Natural killer cell (primary cell): ENCODE measurements around the gene HDAC3. TPM values are rescaled to one million over a fixed set of nuclear protein-coding genes. Genes with fewer than 3 reads are reported as not detected.

Experiments used
- ATAC-seq, 3 donors: fragments of 150-1000 bp in 2 of 3; fragments of 200-7000 bp in 1 of 3; cut with Tn5 transposase; 1 replicate in 1 of 3; 2 replicates in 2 of 3; pipeline ENCODE4 v1.10.0; 2021; ENCODE audit warnings: mild to moderate bottlenecking in 2 of 3, moderate library complexity in 2 of 3
- DNase-seq, 2 donors: peaks; one replicate each; pipeline versions ENCODE4 v3.0.0 to v3.0.0-alpha.2; 2013 to 2021; ENCODE audit warnings: mixed read lengths in 1 of 2
- H3K27ac ChIP-seq: one replicate; pipeline ENCODE4 v1.5.1; 2013; ENCODE audit warnings: mild to moderate bottlenecking, low read length
- H3K27me3 ChIP-seq: one replicate; pipeline ENCODE4 v1.6.1; 2013; ENCODE audit warnings: low read length; ENCODE audit not compliant: control insufficient read depth, insufficient read depth
- H3K36me3 ChIP-seq: one replicate; pipeline ENCODE4 v1.6.1; 2013; ENCODE audit warnings: low read length; ENCODE audit not compliant: control insufficient read depth, insufficient read depth
- H3K4me1 ChIP-seq: one replicate; pipeline ENCODE4 v1.6.1; 2013; ENCODE audit warnings: low read length; ENCODE audit not compliant: control insufficient read depth, insufficient read depth
- H3K4me3 ChIP-seq: one replicate; pipeline ENCODE4 v1.5.1; 2013; ENCODE audit warnings: low read length
- H3K9me3 ChIP-seq: one replicate; pipeline ENCODE4 v1.6.1; 2013; ENCODE audit warnings: low read length; ENCODE audit not compliant: control insufficient read depth, insufficient read depth
- H3K27ac Mint-ChIP-seq, 2 donors: one replicate each; pipeline ENCODE4 v1.8.0; 2022; ENCODE audit warnings: mild to moderate bottlenecking in 2 of 2, mixed read lengths in 2 of 2, moderate library complexity in 1 of 2
- H3K27me3 Mint-ChIP-seq, 2 donors: one replicate each; pipeline ENCODE4 v1.8.0; 2022; ENCODE audit warnings: low read depth in 2 of 2, mixed read lengths in 2 of 2
- H3K36me3 Mint-ChIP-seq: one replicate; pipeline ENCODE4 v1.8.0; 2022; ENCODE audit warnings: mixed read lengths
- H3K4me1 Mint-ChIP-seq, 2 donors: one replicate each; pipeline ENCODE4 v1.8.0; 2022; ENCODE audit warnings: mixed read lengths in 2 of 2
- H3K4me3 Mint-ChIP-seq: one replicate; pipeline ENCODE4 v1.8.0; 2022; ENCODE audit warnings: mild to moderate bottlenecking, moderate library complexity, mixed read lengths
- H3K9me3 Mint-ChIP-seq, 2 donors: one replicate each; pipeline ENCODE4 v1.8.0; 2022; ENCODE audit warnings: mixed read lengths in 2 of 2
- CTCF ChIP-seq: fragments of 200-600 bp; IDR thresholded peaks from one replicate; pipeline ENCODE4 v1.8.0; 2022; ENCODE audit warnings: antibody characterized with exemption
- WGBS: methylation state at CpG from one replicate; pipeline ENCODE4 v1.1.7; 2013; ENCODE audit warnings: missing lambda C conversion rate; ENCODE audit not compliant: insufficient coverage; 5-methylcytosine and 5-hydroxymethylcytosine counted together
- intact Hi-C: fragments of 100-400 bp; cut with micrococcal nuclease; formaldehyde crosslinking; loops from one replicate; pipeline ENCODE4 v1.14.2; 2022
- total RNA-seq, 4 donors: library from RNA; stranded (reverse); fragments of 120-200 nt in 1 of 4; gene quantifications; one replicate each; pipeline versions ENCODE4 v1.2.3 to v1.2.4, GENCODE V29; 2013 to 2022

The HDAC3 gene
- total RNA-seq, 3 donors from 2014 or later (not counting 1 experiment from before 2014, with no cell fraction given): 66.0 to 85.7 (median 74.7) TPM

- H3K27me3 ChIP-seq: no peaks in the 10 kb centered on the region
- no peak overlapping the region for H3K4me3 Mint-ChIP-seq
- no peak for DNase-seq
- H3K9me3 ChIP-seq: no peaks in the 10 kb centered on the region
- intact Hi-C loops: no loop called here
- H3K4me3 ChIP-seq: no peak overlapping the region
- H3K36me3 Mint-ChIP-seq: peaks cover 63% of the 10 kb centered on the region
- H3K4me1 Mint-ChIP-seq: peaks cover 0 to 7% of the 10 kb centered on the region in 2 donors
- H3K27me3 Mint-ChIP-seq: no peaks in the 10 kb centered on the region
- H3K4me1 ChIP-seq: no peaks in the 10 kb centered on the region
- no peak overlapping the region for H3K27ac ChIP-seq
- H3K9me3 Mint-ChIP-seq: no peaks in the 10 kb centered on the region
- no peak for ATAC-seq
- no peak overlapping the region for H3K27ac Mint-ChIP-seq
- 96% methylated on average over 4 of the region's 4 CpGs for WGBS
- H3K36me3 ChIP-seq: peaks cover 85% of the 10 kb centered on the region
- no peak for TF ChIP-seq CTCF
Observed at GRCh38 chr5:141573489-141574121, 63.0 kb downstream of the HDAC3 start.

Other genes with a start within 250 kb of the HDAC3 start
- under 1 TPM in 2 of 3 donors, not detected in 1; 0.31 to 0.40 TPM for gene PCDHGB4, start 249.2 kb downstream of the HDAC3 start, total RNA-seq
- under 1 TPM; 0.07 to 0.28 (median 0.09) TPM for gene PCDHGA8, start 244.2 kb downstream of the HDAC3 start, total RNA-seq
- gene PCDHGB5, start 238.9 kb downstream of the HDAC3 start, total RNA-seq: 1 to 10 TPM; 1.3 to 4.2 (median 3.1) TPM
- gene PCDHGA9, start 234.1 kb downstream of the HDAC3 start, total RNA-seq: 1 to 10 TPM in 2 of 3 donors, under 1 TPM in 1; 0.61 to 1.7 (median 1.0) TPM
- gene PCDHGB6, start 228.8 kb downstream of the HDAC3 start, total RNA-seq: 1 to 10 TPM; 2.1 to 5.9 (median 2.9) TPM
- gene PCDHGA10, start 223.9 kb downstream of the HDAC3 start, total RNA-seq: 1 to 10 TPM in 2 of 3 donors, under 1 TPM in 1; 0.61 to 2.6 (median 2.1) TPM
- 1 to 10 TPM in 2 of 3 donors, under 1 TPM in 1; 0.68 to 1.6 (median 1.2) TPM for gene PCDHGB7, start 219.2 kb downstream of the HDAC3 start, total RNA-seq
- 1 to 10 TPM in 1 of 3 donors, under 1 TPM in 2; 0.40 to 1.2 (median 0.83) TPM for gene PCDHGA11, start 215.8 kb downstream of the HDAC3 start, total RNA-seq
- 1 to 10 TPM in 1 of 3 donors, under 1 TPM in 2; 0.35 to 1.1 (median 0.75) TPM for gene PCDHGA12, start 206.3 kb downstream of the HDAC3 start, total RNA-seq
- 1 to 10 TPM in 1 of 3 donors, under 1 TPM in 2; 0.68 to 1.5 (median 0.75) TPM for gene PCDHGC3, start 160.9 kb downstream of the HDAC3 start, total RNA-seq
- gene PCDHGC4, start 151.8 kb downstream of the HDAC3 start, total RNA-seq: under 1 TPM; 0.31 to 0.84 (median 0.45) TPM
- under 1 TPM; 0.31 to 0.97 (median 0.50) TPM for gene PCDHGC5, start 147.8 kb downstream of the HDAC3 start, total RNA-seq
- 100 to 1,000 TPM; 410 to 456 (median 419) TPM for gene DIAPH1, start 17.8 kb downstream of the HDAC3 start, total RNA-seq
- 1 to 10 TPM; 5.7 to 6.6 (median 6.1) TPM for gene RELL2, start 148 bp upstream of the HDAC3 start, total RNA-seq
- gene FCHSD1, start 14.6 kb upstream of the HDAC3 start, total RNA-seq: 100 to 1,000 TPM; 134 to 155 (median 147) TPM
- 10 to 100 TPM; 13.9 to 25.2 (median 19.6) TPM for gene ARAP3, start 45.4 kb upstream of the HDAC3 start, total RNA-seq
- gene PCDH1, start 241.6 kb upstream of the HDAC3 start, total RNA-seq: 10 to 100 TPM; 19.2 to 39.2 (median 32.1) TPM